GM20431 (cell line): Measurements from ENCODE around the gene PRKCE.
"Not testable (repeated sequence)": the region's sequence is repeated elsewhere in the genome, so short reads cannot be mapped to it uniquely, and the experiment has no call there.

Source experiments
- in situ Hi-C: fragments of 300-500 bp; cut with MseI, MboI; formaldehyde crosslinking; loops from one replicate; pipeline ENCODE4 v1.15.0; 2020; ENCODE audit warnings: low sequenced_read_pairs; ENCODE audit not compliant: unreplicated experiment

Gene PRKCE

DNA sequence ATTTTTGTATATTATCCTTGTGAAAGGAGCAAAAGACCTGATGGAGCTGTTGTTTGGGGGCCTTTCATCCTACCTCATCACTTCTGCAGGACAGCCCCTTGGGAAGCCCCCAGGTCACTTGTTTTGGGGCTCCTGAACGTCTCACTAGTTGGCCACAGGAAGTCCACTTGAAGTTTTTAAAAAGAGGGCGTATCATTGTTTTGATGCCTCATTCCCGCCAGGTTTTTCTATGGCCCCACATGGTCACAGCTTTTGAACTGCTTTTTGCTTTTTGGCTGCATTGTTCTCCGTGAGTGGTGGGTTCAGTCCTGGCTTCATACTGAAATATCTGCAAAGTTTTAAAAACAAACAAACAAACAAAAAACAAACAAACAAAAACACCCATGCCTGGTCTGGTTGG lies 216.3 kb downstream of the PRKCE start:
- in situ Hi-C loops, result no loop called here

DNA sequence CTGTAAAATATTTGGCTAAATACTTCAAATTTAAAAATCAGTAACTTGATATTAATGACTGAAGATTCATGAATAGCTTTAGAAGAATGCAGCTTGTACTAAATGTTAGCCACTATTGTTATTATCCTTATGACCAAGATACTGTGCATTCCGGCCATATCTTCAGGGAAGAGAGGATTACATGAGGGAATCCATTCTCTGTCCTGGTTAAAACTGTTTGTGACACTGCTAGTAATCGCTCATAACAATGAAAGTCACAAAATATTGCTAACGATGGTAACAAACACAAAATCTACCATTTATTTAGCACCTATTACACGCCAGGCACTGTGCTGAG lies 217.7 kb downstream of the PRKCE start:
- in situ Hi-C loops, result no loop called here

DNA sequence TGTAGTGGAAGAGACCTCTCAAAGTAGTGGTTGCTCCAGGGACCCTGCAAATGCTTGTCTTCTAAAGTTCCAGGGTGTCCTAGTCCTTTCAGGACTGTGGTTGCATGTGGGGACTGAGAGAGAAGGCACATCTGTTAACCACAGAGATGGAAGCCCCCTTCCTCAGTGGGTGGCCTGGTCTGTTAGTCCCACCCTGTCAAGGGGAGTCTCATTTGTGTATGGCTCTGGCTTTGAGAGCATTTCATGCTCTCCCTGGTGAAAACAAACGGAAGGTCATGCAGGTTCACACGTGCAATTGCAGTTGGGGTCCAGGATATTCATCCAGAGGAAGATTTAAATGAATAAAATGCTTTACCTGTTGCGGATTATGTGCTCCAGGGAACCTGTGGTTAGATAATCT lies 219.6 kb downstream of the PRKCE start:
- in situ Hi-C loops, result no loop called here

DNA sequence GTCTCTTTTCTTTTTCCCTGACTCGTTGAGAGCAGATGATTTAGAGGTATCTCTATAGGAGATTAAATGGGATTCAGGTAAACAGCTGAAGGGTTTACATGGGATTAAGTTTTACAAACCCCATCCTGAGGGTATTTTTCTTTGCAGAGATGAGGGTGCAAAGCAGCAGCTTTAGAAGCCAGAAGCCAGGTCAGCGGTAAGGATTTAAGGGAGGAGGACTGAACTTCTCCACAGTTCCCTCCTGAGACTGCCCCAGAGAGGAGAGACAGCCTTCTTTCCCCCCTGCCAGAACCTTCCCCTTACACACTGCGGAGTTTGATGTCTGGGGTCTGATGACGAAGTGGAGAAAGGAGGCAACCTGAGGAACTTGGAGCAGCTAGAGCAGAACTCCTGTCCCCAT lies 220.1 kb downstream of the PRKCE start:
- in situ Hi-C loops, result no loop called here

DNA sequence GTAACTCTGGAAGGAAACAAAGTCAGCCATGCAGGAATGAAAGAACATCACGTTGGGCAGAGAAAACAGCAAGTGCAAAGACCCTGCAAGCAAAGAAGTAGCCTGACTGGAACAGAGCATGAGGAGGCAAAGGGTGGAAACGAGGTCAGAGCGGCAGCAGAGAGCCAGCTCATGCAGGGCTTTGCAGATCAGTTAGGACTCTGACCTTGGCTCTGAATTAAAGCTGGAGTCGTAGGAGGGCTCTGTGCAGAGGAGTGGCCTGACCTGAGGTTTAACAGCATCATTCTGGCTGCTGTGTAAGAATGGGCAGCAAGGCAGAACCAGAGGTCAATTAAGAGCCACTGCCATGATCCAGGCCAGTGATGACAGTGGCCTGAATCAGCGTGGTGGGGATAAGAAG lies 220.7 kb downstream of the PRKCE start:
- in situ Hi-C loops, result no loop called here

DNA sequence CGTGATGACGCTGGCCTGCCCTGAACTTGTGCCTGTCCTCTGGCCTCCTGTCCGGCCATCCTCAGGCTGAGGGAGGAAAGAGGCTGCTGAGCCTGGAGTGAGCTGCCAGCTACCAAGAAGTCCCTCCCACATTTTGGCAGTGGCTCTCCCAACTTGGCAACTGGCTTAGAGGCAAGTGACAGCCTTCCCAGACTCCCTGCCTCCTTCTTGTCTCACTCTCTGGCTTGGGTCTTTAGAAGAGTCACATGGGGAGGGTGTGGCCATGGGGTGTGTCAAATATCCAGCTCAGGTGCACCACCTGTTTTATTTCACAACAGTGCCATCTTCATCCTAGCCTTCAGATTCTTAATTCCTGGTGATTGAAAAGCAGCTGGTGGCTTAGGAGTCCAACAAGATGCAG lies 222.9 kb downstream of the PRKCE start:
- in situ Hi-C loops, result no loop called here

DNA sequence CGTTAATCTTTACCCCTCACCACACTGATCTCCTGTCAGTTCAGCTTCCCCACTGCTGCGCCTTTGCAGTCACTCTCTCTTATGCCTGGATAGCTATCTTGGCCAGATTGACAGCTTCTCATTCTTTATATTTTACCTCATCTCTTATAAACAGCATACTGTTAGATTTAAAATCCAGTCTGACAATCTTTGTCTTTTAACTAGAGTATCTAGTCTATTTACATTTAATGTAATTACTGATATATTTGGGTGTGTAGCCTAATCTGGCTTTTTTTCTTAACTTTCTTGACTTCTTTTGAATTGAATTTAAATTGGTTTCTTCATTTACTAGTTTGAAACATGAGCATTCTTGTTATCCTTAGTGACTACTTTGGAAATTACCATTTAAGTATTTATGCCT lies 225.1 kb downstream of the PRKCE start:
- in situ Hi-C loops, result no loop called here

DNA sequence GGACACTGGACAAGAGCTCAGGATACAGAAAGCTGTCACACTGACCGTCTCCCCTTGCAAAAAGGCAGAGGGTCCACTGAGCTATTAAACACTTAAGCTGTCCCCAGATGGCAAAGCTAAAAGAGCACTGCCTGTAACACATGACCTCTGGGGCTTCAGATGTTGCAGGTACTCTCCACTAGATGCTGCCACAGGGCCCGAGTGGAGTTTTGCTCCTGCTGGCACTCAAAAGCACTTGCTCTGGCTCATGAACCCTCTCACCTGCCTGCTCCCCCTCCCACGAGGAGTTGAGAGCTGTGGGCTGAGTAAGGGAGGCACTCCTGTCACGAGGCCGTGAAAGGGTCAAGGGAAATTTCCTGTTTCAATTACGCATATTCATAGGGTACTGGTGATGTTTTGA lies 227.9 kb downstream of the PRKCE start:
- in situ Hi-C loops, result no loop called here

DNA sequence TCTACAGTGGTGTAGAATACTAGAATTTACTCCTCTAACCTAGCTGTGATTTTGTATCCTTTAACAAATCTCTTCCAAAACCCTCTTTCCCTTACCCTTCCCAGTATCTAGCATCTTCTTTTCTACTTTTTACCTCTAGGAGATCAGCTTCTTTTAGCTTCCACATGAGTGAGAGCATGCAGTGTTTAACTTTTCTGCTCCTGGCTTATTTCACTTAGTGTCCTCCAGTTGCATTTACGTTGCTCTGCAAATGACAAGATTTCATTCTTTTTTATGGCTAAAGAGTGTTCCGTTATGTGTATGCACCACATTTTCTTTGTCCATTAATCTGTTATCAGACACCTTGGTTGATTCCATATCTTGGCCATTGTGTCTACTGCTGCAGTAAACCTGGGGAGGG lies 228.5 kb downstream of the PRKCE start:
- in situ Hi-C loops, result no loop called here

DNA sequence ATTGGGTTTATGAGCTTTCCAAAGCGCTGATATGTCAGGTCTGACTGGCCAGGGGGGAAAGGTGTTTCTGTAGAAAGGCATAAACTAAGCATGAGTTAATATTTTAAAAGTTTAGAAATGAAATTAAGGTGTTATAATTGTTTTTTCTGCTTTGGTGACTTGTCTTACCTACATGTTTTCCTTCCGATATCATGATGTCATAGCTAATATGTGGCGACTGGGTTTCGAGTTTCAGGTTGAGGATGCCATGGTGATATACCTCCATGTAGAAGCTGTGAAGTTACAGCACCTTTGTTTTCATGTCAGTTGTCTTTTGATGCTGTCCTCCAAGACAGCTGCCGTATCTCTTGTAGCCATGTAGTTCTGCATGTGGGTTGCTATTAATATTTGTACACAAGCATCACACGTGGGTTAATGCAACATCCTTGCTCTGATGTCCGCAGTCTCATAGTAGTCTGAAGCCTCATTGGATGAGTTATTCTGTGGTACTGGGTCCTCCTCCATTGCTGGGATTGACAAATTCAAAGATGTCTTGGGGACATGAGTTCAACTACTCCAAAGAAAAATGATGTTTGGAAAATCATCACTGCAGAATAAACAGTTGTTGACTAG lies 230.6 kb downstream of the PRKCE start:
- in situ Hi-C loops, result no loop called here

DNA sequence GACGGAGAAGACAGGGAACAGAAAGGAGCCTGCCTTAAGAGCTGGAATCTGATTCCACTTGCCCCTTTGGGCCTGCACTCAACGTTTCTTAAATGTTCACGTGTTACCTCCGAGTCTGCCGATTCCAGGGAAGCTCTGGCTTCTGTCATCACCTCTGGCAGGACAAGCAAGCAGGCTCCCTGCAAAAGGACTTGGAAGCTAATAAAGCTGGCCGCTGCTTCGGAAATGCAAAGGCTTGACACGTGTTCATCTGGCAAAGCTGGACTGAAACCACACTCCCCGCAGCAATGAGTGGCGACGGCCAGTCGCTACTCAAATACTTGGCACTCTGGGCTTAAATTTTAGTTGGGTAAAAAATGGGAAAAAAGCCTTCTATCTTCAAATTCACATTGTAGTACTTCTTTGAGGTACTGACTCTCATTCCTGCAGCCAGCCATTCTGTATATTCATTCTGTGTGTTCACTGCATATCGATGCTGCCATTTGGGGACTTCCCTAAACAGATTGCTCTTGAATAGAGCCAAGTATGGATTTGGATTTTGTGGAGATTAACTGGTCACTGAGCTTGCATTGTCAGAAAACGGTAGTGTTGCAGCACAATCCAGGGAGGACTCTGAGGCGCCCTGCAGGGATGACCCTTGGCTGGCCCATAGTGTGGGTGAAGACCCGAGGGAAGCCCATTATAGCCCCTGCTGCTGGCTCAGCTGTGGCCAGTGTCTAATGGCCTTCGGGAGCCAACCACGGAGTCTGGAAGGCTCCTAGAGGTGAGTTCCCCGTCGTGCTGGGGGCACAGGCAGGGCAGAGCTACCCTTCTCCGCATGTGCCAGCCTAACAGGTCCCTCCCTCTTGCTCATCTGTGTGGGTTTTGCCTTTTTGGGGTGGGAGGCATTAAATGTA lies 231.5 kb downstream of the PRKCE start:
- in situ Hi-C loops, result no loop called here

DNA sequence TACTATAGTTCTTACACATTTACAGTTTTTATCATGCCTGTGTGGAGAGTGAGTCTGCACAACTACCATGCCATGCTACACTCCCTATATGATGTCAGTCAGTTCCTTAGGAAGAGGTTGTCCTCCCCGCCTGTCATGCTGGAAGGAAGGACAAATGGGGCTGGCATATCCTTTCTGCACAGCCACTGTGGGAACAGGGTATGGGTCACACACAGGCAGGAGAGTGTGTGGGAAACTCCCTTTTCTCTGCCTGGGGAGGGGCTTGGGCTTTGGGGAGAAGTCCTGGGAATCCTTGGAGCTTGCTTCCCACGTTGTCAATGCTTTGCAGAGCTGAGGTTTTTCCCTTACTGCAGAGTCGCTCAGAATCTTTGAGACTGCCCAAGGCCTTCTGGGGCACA lies 232.1 kb downstream of the PRKCE start:
- in situ Hi-C loops, result no loop called here

DNA sequence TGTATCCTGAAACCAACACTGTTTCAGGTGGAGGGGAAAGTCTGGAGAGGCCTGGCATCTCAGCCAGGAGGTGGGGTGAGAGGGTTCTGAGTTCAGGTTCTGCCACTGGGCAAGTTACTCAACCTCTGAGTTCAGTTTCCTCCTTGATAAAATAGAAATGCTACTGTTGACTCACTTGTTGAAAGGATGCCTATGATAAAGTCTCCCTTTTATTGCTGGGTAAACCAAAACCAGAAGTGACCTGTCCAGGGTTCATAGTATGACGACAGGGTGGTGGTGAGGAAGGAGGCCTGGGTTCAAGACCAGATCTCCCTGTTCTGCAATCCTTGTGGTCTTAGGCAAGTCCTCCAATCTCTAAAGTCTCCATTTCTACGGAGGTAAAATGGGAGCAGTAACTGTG lies 232.7 kb downstream of the PRKCE start:
- in situ Hi-C loops, result no loop called here

DNA sequence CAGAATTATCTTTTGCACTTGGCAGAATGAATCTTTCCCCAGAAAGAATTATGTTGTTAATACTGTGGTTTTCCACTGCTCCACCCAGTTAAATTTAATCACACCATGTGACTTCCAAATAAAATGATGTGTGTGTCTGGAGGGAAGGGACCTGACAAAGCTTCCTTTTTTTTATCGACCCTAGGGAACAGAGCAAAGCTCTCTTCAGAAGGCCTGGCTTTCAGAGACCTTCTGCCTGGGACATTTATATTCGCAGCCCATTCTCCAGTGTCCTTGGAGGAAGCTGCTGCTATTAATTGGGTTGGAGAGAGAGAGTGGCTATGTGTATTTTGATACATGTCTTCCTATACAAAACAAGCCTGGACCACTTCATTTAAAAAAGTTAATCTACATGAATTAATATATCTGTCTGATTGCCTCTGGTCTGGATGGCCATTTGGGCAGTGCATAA lies 233.7 kb downstream of the PRKCE start:
- in situ Hi-C loops, result no loop called here

DNA sequence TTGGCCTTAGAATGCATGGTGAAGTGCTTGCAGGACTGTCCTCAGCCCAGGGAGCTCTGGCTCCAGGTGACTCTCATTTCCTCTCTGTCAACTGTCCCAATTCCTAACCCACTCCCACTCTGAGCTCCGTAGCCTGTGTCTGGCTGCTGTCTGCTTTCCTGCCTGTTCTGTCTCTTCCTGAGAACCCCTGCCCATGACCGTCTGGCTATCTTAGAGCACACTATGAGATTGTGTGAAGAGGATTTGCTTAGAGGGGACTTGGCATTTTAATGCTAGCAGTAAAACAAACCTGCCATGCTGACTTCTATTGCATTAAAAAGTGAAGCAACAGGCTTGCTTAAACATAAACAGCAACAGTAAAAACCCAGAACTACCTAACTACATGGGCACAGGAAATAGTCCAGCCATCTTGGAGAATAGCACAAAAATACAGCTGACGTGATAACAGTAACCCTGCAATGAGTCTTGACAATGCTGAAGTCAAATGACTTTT lies 234.7 kb downstream of the PRKCE start:
- in situ Hi-C loops, result no loop called here

DNA sequence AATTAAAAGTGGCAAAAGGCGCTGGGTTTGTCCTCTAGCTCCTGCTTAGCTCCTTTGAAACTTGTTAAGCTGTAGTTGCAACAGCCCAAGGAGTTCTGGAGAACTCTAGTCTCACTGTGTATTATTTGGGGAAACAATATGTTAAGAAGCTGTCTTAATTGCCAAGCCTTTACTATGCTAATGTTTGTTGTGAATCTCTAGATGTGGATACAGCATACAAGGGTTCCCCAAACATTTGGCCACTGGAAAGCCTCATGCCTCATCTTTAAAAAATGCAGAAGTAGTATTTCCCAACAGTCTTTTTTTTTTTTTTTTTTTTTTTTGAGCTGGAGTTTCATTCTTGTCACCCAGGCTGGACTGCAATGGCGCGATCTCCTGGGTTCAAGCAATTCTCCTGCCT lies 236.7 kb downstream of the PRKCE start:
- in situ Hi-C loops, result no loop called here

DNA sequence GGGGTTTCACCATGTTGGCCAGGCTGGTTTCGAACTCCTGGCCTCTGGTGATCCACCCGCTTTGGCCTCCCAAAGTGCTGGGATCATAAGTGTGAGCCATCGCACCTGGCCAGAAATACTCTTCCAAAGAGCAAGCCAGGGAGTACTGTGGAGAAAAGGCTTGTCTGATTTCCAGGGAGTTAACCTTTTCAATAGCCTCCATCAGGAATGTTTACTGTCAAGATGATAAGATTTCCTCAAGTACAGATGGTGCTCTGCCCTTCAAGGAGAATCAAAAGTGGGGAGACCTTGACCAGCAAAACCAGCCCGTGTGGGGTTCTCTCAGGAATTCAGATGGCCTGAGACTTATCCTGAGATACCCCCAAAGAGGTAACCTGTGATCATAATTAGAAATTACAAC lies 237.2 kb downstream of the PRKCE start:
- in situ Hi-C loops, result no loop called here

DNA sequence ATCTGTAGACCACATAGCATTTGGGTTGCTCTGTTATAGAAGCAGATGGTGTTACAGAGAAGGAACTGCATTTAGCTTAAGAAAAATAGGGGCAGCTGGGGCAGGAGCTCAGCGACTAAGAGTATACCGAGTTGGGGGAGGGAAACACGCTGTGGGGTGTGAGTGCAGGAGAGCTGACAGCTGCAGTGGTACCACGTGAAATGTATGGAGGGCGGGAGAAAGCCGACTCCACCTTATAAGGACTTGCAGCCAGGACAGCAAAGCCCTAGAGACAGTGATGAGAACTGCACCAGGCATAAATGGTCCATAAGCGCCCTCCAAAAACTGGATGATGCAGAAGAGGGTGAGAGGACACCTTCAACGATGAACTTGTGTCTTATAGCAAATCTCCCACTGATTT lies 237.6 kb downstream of the PRKCE start:
- in situ Hi-C loops, result no loop called here

DNA sequence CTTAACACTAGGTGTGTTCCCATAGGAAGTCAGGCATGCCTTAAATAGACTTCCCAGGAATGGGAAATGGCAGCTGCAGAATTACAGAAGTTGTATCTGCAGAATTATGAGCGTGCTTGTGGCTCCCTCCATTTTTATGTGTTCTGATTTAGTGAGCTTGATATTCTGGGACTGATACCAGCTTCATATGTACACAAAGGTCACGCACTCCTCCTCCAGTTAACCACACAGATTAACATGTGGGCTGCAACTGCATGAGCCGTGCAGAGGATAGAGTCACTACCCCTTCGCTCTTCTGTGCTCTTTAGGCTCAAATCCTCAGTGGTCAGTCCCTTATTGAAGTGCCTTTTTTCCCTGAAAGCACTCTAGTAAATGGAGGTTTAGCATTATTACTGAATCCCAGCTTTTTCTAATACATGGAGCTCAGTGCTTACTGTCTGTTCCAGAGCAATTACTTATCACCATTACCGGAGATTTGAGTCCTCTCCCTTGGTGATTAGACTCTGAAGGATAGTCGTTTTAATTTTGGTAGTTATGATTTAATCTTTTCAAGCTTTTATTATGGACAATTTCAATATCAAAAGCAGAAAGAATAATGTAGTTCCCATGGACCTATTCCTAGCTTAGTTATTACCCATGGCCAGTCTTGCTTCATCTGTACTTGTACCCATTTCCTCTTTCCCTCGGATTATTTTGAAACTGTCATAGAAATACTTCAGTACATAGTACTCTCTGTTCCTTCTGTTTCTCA lies 238.3 kb downstream of the PRKCE start:
- in situ Hi-C loops, result no loop called here

DNA sequence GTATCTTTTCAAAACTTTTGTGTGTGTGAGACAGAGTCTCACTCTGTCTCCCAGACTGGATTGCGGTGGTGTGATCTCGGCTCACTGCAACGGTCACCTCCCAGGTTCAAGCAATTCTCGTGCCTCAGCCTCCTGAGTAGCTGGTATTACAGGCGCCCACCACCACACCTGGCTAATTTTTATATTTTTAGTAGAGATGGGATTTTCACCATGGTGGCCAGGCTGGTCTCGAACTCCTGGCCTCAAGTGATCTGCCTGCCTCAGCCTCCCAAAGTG lies 238.8 kb downstream of the PRKCE start:
- in situ Hi-C loops, result not testable (repeated sequence)

DNA sequence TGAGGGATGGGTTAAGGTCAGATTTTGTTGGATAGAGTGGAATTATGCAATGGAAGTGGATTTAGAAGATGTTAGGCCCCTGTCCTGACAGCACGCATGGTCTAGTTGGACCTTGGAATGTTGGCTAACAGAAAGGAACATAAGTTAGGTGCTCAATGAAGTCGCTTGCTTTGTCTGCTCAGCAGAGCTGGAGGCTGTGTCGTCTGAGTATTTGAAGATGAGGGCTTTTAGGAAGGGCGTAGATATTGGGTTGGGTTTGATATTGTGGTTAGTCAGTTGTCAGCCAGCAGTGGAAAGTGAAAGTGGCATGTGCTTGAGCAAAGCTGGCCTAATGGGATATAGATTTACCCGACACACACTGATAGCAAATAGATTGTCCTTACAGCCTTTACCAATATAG lies 239.3 kb downstream of the PRKCE start:
- in situ Hi-C loops, result no loop called here
